ENCODE measurements around the gene TASOR2.

- TF ChIP-seq, protein P1, sequence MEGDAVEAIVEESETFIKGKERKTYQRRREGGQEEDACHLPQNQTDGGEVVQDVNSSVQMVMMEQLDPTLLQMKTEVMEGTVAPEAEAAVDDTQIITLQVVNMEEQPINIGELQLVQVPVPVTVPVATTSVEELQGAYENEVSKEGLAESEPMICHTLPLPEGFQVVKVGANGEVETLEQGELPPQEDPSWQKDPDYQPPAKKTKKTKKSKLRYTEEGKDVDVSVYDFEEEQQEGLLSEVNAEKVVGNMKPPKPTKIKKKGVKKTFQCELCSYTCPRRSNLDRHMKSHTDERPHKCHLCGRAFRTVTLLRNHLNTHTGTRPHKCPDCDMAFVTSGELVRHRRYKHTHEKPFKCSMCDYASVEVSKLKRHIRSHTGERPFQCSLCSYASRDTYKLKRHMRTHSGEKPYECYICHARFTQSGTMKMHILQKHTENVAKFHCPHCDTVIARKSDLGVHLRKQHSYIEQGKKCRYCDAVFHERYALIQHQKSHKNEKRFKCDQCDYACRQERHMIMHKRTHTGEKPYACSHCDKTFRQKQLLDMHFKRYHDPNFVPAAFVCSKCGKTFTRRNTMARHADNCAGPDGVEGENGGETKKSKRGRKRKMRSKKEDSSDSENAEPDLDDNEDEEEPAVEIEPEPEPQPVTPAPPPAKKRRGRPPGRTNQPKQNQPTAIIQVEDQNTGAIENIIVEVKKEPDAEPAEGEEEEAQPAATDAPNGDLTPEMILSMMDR (IDR thresholded peaks at IDR 0.05): no peak
- TF ChIP-seq POLR2A (IDR thresholded peaks at IDR 0.05): no peak
Measured at GRCh38 chr10:5730766-5731165, 46.1 kb downstream of the TASOR2 start.

Data from lower leg skin (tissue), 3 donors.